ENCODE results near the gene RNF114. TPM values are rescaled to one million over a fixed set of nuclear protein-coding genes. Genes with fewer than 3 reads are reported as not detected.

Gene RNF114
- total and polyA plus RNA-seq, 2 donors from 2014 or later = 70.7 to 89.2 TPM

- intact Hi-C loops (cut with DNase I) = no loop called here
- Histone ChIP-seq H3K9me3 (ENCODE audit: control insufficient read depth in 2 of 3, insufficient read depth in 1 of 3, low read length in 3 of 3) (no peaks in the 10 kb centered on the region), H3K9ac (ENCODE audit: low read length in 3 of 3) (peak overlapping the region in 1 of 3 donors; percentile 95), H3K36me3 (ENCODE audit: control insufficient read depth in 2 of 3, insufficient read depth in 3 of 3, low read length in 3 of 3) (peaks cover 0 to under 1% (median 0%) of the 10 kb centered on the region in 3 donors), H3K27ac (ENCODE audit: low read depth in 2 of 2, low read length in 2 of 2) (no peak overlapping the region), H3K4me1 (ENCODE audit: control insufficient read depth in 2 of 3, insufficient read depth in 2 of 3, low read depth in 1 of 3, low read length in 3 of 3) (peaks cover 0 to 14% (median 4%) of the 10 kb centered on the region in 3 donors), H3K27me3 (ENCODE audit: control insufficient read depth, insufficient read depth, low read length) (no peaks in the 10 kb centered on the region), H3K4me3 (ENCODE audit: low read length in 3 of 3) (peak overlapping the region in 1 of 3 donors; percentile 99)
- TF ChIP-seq, protein P1, sequence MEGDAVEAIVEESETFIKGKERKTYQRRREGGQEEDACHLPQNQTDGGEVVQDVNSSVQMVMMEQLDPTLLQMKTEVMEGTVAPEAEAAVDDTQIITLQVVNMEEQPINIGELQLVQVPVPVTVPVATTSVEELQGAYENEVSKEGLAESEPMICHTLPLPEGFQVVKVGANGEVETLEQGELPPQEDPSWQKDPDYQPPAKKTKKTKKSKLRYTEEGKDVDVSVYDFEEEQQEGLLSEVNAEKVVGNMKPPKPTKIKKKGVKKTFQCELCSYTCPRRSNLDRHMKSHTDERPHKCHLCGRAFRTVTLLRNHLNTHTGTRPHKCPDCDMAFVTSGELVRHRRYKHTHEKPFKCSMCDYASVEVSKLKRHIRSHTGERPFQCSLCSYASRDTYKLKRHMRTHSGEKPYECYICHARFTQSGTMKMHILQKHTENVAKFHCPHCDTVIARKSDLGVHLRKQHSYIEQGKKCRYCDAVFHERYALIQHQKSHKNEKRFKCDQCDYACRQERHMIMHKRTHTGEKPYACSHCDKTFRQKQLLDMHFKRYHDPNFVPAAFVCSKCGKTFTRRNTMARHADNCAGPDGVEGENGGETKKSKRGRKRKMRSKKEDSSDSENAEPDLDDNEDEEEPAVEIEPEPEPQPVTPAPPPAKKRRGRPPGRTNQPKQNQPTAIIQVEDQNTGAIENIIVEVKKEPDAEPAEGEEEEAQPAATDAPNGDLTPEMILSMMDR (IDR thresholded peaks at IDR 0.05; ENCODE audit: borderline replicate concordance, extremely low read depth, insufficient read depth) = no peak
- no peak for DNase-seq
- FAIRE-seq = no peak
Observed at GRCh38 chr20:49913399-49914047, 22.7 kb upstream of the RNF114 start.

- DNase-seq (peak in 1 of 5 donors; percentile 9), FAIRE-seq (no peak)
- TF ChIP-seq, protein P1 (IDR thresholded peaks at IDR 0.05; ENCODE audit: borderline replicate concordance, extremely low read depth, insufficient read depth) = no peak
- H3K4me3 ChIP-seq (ENCODE audit: low read length in 3 of 3) = peak overlapping the region; percentile 99
- H3K4me1 ChIP-seq (ENCODE audit: control insufficient read depth in 2 of 3, insufficient read depth in 2 of 3, low read depth in 1 of 3, low read length in 3 of 3) = peaks cover 0 to 14% (median 4%) of the 10 kb centered on the region in 3 donors
- no peaks in the 10 kb centered on the region for H3K36me3 ChIP-seq (ENCODE audit: control insufficient read depth in 2 of 3, insufficient read depth in 3 of 3, low read length in 3 of 3)
- intact Hi-C loops (cut with DNase I) = no loop called here
- peak overlapping the region; percentile 100 for H3K27ac ChIP-seq (ENCODE audit: low read depth in 2 of 2, low read length in 2 of 2)
- H3K9ac ChIP-seq (ENCODE audit: low read length in 3 of 3) = peak overlapping the region; percentile 54 to 95 (median 93)
- H3K27me3 ChIP-seq (ENCODE audit: control insufficient read depth, insufficient read depth, low read length) = no peaks in the 10 kb centered on the region
- H3K9me3 ChIP-seq (ENCODE audit: control insufficient read depth in 2 of 3, insufficient read depth in 1 of 3, low read length in 3 of 3) = no peaks in the 10 kb centered on the region
Observed at GRCh38 chr20:49914310-49915117, 21.7 kb upstream of the RNF114 start.

DNA sequence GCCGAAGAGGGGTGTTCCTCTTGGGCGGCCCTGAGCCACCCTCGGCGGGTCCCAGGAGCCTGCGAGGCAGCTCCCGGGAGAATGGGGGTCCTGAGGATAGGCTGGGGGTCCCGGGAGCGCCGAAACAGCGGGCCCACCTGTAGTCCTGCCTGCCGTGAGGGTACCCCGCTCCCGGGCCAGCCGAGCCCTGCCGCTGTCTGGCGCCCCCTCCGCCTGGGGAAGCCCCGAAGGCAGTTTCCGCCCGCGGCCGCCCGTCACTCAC lies 21.1 kb upstream of the RNF114 start:
- H3K9ac ChIP-seq (ENCODE audit: low read length in 3 of 3) = peak overlapping the region; percentile 54 to 95 (median 93)
- intact Hi-C loops (cut with DNase I) = no loop called here
- H3K4me3 ChIP-seq (ENCODE audit: low read length in 3 of 3) = peak overlapping the region; percentile 99
- no peak for FAIRE-seq
- peak in 1 of 5 donors; percentile 35 for DNase-seq
- no peaks in the 10 kb centered on the region for H3K36me3 ChIP-seq (ENCODE audit: control insufficient read depth in 2 of 3, insufficient read depth in 3 of 3, low read length in 3 of 3)
- TF ChIP-seq, protein P1 (IDR thresholded peaks at IDR 0.05; ENCODE audit: borderline replicate concordance, extremely low read depth, insufficient read depth) = no peak
- H3K27me3 ChIP-seq (ENCODE audit: control insufficient read depth, insufficient read depth, low read length) = no peaks in the 10 kb centered on the region
- H3K27ac ChIP-seq (ENCODE audit: low read depth in 2 of 2, low read length in 2 of 2) = peak overlapping the region; percentile 100
- H3K9me3 ChIP-seq (ENCODE audit: control insufficient read depth in 2 of 3, insufficient read depth in 1 of 3, low read length in 3 of 3) = no peaks in the 10 kb centered on the region
- H3K4me1 ChIP-seq (ENCODE audit: control insufficient read depth in 2 of 3, insufficient read depth in 2 of 3, low read depth in 1 of 3, low read length in 3 of 3) = peaks cover 0 to 12% (median 4%) of the 10 kb centered on the region in 3 donors
